Astrocyte (in vitro differentiated cells and primary cell): ENCODE data around the gene SCN1B.

ENCODE experiments used
- EZH2 ChIP-seq: IDR thresholded peaks from 2 replicates; pipeline ENCODE4 v1.6.1; 2012; ENCODE audit warnings: mild to moderate bottlenecking, low read length, inconsistent platforms; ENCODE audit not compliant: insufficient read depth
- TF ChIP-seq, protein P1 (sequence below): IDR thresholded peaks from 2 replicates; pipeline ENCODE4 v1.5.1; 2011; ENCODE audit warnings: low read depth, mild to moderate bottlenecking, inconsistent platforms, low read length, moderate library complexity; ENCODE audit not compliant: insufficient read depth

DNA sequence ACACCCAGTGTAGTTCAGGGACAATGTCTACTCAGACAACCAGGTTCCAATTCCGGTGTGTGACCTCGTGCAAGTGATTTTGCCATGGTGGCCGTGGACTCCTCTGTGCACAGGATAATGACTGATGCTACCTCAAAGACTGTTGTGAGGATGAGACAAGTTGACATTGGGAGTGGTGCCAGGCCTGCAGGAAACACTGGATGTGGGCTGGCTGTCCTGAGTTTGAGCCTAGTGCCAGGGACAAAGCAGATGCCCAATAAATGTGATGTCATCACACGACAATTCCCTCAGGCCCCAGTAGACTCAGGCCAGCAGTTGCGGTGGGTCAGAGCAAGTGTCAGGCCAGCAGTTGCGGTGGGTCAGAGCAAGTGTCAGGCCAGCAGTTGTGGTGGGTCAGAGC, 6.2 kb upstream of the SCN1B start:
- TF ChIP-seq, protein P1, sequence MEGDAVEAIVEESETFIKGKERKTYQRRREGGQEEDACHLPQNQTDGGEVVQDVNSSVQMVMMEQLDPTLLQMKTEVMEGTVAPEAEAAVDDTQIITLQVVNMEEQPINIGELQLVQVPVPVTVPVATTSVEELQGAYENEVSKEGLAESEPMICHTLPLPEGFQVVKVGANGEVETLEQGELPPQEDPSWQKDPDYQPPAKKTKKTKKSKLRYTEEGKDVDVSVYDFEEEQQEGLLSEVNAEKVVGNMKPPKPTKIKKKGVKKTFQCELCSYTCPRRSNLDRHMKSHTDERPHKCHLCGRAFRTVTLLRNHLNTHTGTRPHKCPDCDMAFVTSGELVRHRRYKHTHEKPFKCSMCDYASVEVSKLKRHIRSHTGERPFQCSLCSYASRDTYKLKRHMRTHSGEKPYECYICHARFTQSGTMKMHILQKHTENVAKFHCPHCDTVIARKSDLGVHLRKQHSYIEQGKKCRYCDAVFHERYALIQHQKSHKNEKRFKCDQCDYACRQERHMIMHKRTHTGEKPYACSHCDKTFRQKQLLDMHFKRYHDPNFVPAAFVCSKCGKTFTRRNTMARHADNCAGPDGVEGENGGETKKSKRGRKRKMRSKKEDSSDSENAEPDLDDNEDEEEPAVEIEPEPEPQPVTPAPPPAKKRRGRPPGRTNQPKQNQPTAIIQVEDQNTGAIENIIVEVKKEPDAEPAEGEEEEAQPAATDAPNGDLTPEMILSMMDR: no peak
- TF ChIP-seq EZH2: no peak
